DOHH2 (cell line): ENCODE measurements around the gene GCSAM.
A peak's percentile ranks its signal among the peaks of the same experiment; 100 is the strongest.

Experiments used
- H3F3A ChIP-seq: fragments of 200-600 bp; sonication (generic), shearing (Covaris generic); 2 replicates; pipeline ENCODE4 v1.6.0; 2016; ENCODE audit warnings: antibody characterized with exemption, mild to moderate bottlenecking; ENCODE audit not compliant: control insufficient read depth, insufficient read depth
- H3K27ac ChIP-seq: fragments of 200-600 bp; sonication (generic); 2 replicates; pipeline ENCODE4 v1.5.1; 2014; ENCODE audit warnings: low read depth, mild to moderate bottlenecking, low read length, moderate library complexity
- H3K27me3 ChIP-seq: fragments of 200-600 bp; sonication (generic); 2 replicates; pipeline ENCODE4 v1.6.1; 2014; ENCODE audit warnings: mild to moderate bottlenecking, low read length, mixed read lengths; ENCODE audit not compliant: control insufficient read depth
- H3K36me3 ChIP-seq: fragments of 200-600 bp; sonication (generic); 2 replicates; pipeline ENCODE4 v1.6.1; 2014; ENCODE audit warnings: mild to moderate bottlenecking, low read length, moderate library complexity, mixed read lengths; ENCODE audit not compliant: control insufficient read depth
- H3K4me1 ChIP-seq: fragments of 200-600 bp; sonication (generic); 2 replicates; pipeline ENCODE4 v1.6.1; 2014; ENCODE audit warnings: mild to moderate bottlenecking, low read length, mixed read lengths; ENCODE audit not compliant: control insufficient read depth
- H3K4me2 ChIP-seq: fragments of 200-600 bp; sonication (generic); 2 replicates; pipeline ENCODE4 v1.6.0; 2014; ENCODE audit warnings: mild to moderate bottlenecking, low read length, moderate library complexity
- H3K4me3 ChIP-seq: fragments of 200-600 bp; sonication (generic); 2 replicates; pipeline ENCODE4 v1.5.1; 2014; ENCODE audit warnings: mild to moderate bottlenecking, low read length, mixed read lengths
- H3K79me2 ChIP-seq: fragments of 200-600 bp; sonication (generic); 2 replicates; pipeline ENCODE4 v1.6.1; 2014; ENCODE audit warnings: mild to moderate bottlenecking, low read length, mixed read lengths; ENCODE audit not compliant: control insufficient read depth
- H3K9me2 ChIP-seq: fragments of 200-600 bp; sonication (generic); replicated peaks from 2 replicates; pipeline ENCODE4 v1.6.1; 2014; ENCODE audit warnings: mild to moderate bottlenecking, low read length, mixed read lengths; ENCODE audit not compliant: control insufficient read depth
- H3K9me3 ChIP-seq: fragments of 200-600 bp; sonication (generic); 2 replicates; pipeline ENCODE4 v1.6.1; 2014; ENCODE audit warnings: antibody characterized with exemption, low read length, mixed read lengths; ENCODE audit not compliant: control insufficient read depth, insufficient read depth
- H4K20me1 ChIP-seq: fragments of 200-600 bp; sonication (generic); 2 replicates; pipeline ENCODE4 v1.6.0; 2014; ENCODE audit warnings: low read depth, mild to moderate bottlenecking, antibody characterized with exemption, low read length, moderate library complexity; ENCODE audit not compliant: control insufficient read depth, insufficient read depth
- EZH2phosphoT487 ChIP-seq: fragments of 200-600 bp; sonication (generic); IDR thresholded peaks from 2 replicates; pipeline ENCODE4 v1.6.1; 2017; ENCODE audit warnings: borderline replicate concordance, mild to moderate bottlenecking, antibody characterized with exemption, low read length, moderate library complexity, mixed read lengths
- TF ChIP-seq, protein P1 (sequence below): fragments of 200-600 bp; sonication (generic); IDR thresholded peaks from one replicate; pipeline ENCODE4 v1.5.1; 2014; ENCODE audit warnings: antibody characterized with exemption, mild to moderate bottlenecking, low read depth, low read length; ENCODE audit not compliant: poor library complexity, severe bottlenecking

Gene GCSAM

DNA sequence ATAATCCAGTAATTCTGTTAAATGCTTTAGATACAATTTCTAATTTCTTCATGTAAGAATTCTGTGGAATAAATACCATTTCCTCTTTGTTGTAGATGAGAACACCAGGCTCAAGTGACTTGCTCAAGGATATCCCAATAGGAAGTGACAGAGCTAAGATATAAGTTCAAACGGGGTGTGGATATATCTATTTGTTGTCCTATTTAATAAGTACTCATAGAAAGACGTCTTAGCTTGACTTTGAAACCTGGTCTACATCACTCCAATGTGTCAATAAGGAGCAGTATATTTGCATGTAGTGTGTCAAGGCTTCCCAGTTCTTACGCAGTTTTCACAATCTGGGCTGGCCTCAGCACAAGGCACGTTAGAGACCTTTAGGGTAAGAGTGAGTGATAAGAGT is 4.7 kb upstream of the GCSAM start:
- peaks cover 3% of the 10 kb centered on the region for H3K36me3 ChIP-seq
- H4K20me1 ChIP-seq, result no peaks in the 10 kb centered on the region
- H3K4me2 ChIP-seq, result peak overlapping the region; percentile 97
- H3K4me1 ChIP-seq, result peaks cover 69% of the 10 kb centered on the region
- TF ChIP-seq EZH2phosphoT487, result no peak
- TF ChIP-seq, protein P1, sequence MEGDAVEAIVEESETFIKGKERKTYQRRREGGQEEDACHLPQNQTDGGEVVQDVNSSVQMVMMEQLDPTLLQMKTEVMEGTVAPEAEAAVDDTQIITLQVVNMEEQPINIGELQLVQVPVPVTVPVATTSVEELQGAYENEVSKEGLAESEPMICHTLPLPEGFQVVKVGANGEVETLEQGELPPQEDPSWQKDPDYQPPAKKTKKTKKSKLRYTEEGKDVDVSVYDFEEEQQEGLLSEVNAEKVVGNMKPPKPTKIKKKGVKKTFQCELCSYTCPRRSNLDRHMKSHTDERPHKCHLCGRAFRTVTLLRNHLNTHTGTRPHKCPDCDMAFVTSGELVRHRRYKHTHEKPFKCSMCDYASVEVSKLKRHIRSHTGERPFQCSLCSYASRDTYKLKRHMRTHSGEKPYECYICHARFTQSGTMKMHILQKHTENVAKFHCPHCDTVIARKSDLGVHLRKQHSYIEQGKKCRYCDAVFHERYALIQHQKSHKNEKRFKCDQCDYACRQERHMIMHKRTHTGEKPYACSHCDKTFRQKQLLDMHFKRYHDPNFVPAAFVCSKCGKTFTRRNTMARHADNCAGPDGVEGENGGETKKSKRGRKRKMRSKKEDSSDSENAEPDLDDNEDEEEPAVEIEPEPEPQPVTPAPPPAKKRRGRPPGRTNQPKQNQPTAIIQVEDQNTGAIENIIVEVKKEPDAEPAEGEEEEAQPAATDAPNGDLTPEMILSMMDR, result no peak
- H3K27ac ChIP-seq, result peak overlapping the region; percentile 99
- peaks cover 33% of the 10 kb centered on the region for H3F3A ChIP-seq
- H3K79me2 ChIP-seq, result peaks cover 29% of the 10 kb centered on the region
- H3K4me3 ChIP-seq, result peak overlapping the region; percentile 63
- no peaks in the 10 kb centered on the region for H3K9me3 ChIP-seq
- H3K27me3 ChIP-seq, result no peaks in the 10 kb centered on the region
- H3K9me2 ChIP-seq, result no peaks in the 10 kb centered on the region

DNA sequence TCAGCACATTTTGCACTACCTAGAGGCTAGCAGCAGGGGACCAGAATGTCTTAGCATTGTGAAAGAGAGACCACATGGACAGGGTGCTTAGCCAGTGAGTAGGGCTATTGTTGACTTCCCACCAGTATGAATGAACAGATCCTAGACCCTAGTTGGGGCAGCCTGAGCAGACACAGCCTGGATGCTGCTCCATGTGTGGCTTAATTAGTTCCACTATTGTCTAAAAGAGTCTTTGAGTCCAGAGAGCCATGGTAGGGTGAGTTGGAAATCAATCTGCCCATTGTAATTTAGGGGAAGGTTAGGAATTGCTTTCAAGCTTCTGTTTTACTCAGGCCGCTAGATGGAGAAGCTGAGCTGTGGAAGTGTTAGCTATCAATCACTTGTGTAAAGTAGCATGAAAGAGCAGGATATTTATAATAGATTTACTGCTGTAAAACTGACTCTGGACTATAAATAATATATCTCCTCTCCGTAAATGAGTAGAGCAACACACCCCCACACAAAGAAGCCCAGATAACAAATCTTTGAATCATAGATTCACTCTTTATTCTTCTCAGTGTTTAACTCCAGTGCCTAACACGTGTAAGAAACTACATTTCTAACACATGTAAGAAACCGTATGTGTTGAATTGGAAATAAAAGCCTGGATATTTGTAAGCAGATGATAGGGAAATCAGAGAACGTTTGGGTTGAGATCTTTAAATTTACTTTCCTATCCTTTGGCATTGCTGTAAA is 4.1 kb upstream of the GCSAM start:
- Histone ChIP-seq H3K36me3 (peaks cover 10% of the 10 kb centered on the region), H3F3A (peaks cover 40% of the 10 kb centered on the region), H3K4me1 (peaks cover 69% of the 10 kb centered on the region), H4K20me1 (no peaks in the 10 kb centered on the region), H3K27ac (peak overlapping the region; percentile 99), H3K27me3 (no peaks in the 10 kb centered on the region), H3K79me2 (peaks cover 35% of the 10 kb centered on the region), H3K4me2 (peak overlapping the region; percentile 97), H3K4me3 (peak overlapping the region; percentile 93), H3K9me2 (no peaks in the 10 kb centered on the region), H3K9me3 (no peaks in the 10 kb centered on the region)
- TF ChIP-seq EZH2phosphoT487, result no peak
- TF ChIP-seq, protein P1, result peak; percentile 84

DNA sequence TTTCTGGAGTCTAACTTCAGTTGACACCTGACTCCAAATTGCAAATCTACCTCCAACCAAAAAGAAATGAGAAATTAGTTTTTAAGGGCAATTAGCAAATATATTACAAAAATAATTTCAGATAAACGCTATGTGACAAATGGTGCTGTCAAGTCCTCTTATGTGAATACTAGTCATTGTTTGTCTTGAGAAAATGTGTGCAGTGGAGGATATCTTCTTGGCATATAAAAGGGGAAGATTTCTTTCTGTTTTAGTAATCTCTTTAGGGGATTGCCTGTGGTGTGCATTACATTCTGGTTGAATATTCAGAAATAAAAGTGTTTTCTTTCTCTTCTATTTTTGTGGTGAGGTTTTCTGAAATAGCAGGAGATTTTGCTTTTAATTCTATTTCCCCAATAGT is 3.0 kb upstream of the GCSAM start:
- peak overlapping the region; percentile 93 for H3K4me3 ChIP-seq
- H3K36me3 ChIP-seq, result peaks cover 21% of the 10 kb centered on the region
- peaks cover 50% of the 10 kb centered on the region for H3F3A ChIP-seq
- TF ChIP-seq EZH2phosphoT487, result no peak
- TF ChIP-seq, protein P1, result no peak
- no peaks in the 10 kb centered on the region for H4K20me1 ChIP-seq
- H3K4me1 ChIP-seq, result peaks cover 69% of the 10 kb centered on the region
- H3K4me2 ChIP-seq, result peak overlapping the region; percentile 97
- H3K79me2 ChIP-seq, result peaks cover 46% of the 10 kb centered on the region
- H3K9me2 ChIP-seq, result no peaks in the 10 kb centered on the region
- no peaks in the 10 kb centered on the region for H3K27me3 ChIP-seq
- peak overlapping the region; percentile 99 for H3K27ac ChIP-seq
- H3K9me3 ChIP-seq, result no peaks in the 10 kb centered on the region
